Measurements from ENCODE around the gene RUFY2.

Gene RUFY2

DNA sequence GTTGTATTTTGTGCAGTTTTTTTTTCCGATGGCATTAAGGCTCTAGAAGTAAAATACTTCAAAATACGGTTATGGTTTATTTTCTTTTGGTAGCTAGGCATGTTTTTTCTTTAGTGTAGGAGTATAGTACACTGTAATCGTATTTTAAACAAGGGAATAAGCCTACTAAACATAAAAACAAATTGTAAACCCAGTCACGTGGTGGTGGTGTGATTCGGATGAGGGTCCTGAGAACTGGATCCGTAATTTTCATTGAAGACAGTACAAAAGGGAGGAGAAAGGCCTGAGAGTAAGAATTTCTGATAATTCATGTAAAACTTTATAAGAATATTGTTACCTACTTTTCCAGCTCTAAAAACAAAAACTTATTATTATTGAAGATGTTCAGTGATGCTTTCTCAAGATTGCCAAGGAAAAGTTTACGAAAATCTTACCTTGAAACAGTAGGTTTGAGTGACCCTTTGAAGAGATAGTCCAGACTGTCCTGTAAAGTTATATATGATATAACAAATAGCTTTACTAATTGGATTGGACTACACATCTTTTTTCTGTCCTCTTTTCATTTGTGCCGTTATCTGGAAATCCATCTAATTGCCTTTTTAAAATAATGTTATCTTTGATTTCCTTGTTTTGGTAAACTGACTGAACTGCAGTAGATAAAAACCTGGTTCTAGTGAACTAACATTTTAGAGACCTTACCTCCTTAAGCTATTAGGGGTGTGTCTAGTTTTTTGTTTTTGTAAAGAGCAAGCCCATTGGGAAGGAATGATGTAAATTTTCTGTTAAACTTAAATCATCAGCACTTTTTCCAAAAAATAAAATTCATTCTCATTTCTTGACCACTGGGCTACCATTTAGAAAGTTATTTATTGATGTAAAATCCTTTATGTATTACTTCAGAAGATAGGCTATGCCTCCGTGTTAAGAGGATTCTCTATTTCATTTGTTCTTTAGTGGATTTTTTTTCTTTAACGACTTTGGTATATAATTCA lies 73.3 kb downstream of the RUFY2 start (continued):
- TF ChIP-seq ZFP3 (CRISPR knock-in tag; IDR thresholded peaks at IDR 0.05) (no peak), ZC3H10 (CRISPR knock-in tag; IDR thresholded peaks at IDR 0.05) (no peak), SNAI2 (CRISPR knock-in tag; IDR thresholded peaks at IDR 0.05) (no peak), TCF4 (CRISPR knock-in tag; IDR thresholded peaks at IDR 0.05; ENCODE audit: borderline replicate concordance) (no peak), ARNTL (CRISPR knock-in tag; IDR thresholded peaks at IDR 0.05; ENCODE audit: borderline replicate concordance, low read depth) (no peak), TOX (CRISPR knock-in tag; IDR thresholded peaks at IDR 0.05; ENCODE audit: borderline replicate concordance) (no peak), PPARA (CRISPR knock-in tag; IDR thresholded peaks at IDR 0.05; ENCODE audit: borderline replicate concordance) (no peak), ZFP30 (CRISPR knock-in tag; IDR thresholded peaks at IDR 0.05) (no peak), ZNF8 (CRISPR knock-in tag; IDR thresholded peaks at IDR 0.05) (no peak), OSR1 (CRISPR knock-in tag; IDR thresholded peaks at IDR 0.05) (no peak)

DNA sequence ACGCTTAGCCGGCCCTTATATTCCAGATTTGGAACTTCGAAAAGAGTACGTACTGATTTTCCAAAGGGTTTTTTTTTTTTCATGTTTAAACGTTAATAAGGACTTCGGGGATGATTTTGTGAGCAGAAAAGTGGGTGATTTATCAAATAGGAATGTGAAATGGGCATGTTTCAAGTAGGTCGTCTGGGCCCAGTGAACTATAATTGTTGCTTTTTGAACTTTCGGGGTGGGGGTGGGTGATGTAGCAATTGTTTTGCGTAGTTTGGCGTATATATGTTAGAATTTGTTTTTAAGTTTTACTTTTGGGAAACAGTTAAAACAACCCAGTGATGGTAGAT lies 74.0 kb downstream of the RUFY2 start:
- no peak for ATAC-seq
- TF ChIP-seq ZC3H10 (CRISPR knock-in tag; IDR thresholded peaks at IDR 0.05) (no peak), TCF4 (CRISPR knock-in tag; IDR thresholded peaks at IDR 0.05; ENCODE audit: borderline replicate concordance) (no peak), ZNF8 (CRISPR knock-in tag; IDR thresholded peaks at IDR 0.05) (no peak), BACH2 (CRISPR knock-in tag; IDR thresholded peaks at IDR 0.05; ENCODE audit: borderline replicate concordance) (no peak)

DNA sequence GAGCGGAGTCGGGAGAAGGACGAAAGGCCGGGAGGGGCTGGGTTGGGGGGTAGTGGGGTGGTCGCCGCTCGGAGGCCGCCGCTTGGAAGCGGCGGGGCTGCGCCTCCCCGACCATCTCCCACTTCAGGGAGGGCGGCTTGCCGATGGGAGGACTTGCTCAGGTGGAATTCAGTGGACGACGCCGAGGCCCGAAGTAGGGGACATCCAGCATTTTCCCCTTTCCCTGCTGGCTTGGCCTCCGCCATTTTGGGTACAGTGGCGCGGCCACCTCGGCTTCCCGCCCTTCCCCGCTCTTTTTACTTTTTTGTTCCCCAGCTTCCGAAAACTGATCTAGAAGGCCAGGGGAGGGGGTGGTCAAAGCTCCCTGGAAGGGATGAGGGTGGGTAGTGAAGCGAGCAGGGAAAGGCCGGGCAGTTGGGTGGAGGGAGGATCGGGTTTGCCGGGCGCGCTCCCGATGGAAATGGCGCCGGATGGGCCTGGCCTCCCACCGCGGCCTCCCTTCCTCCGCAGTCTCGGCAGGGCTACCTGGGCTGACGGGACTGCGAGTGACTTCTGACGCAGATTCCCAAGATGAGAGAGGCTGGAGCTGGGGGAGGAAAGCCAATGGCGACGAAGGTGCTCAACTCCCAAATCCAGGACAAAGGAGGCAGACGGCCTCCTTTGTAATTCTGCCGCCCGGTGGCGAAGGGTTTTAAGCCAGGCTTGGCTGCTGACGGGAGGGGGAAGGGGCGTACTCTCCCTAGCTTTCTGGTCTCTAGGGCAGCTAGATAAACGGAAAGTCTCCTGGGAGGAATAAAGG lies 74.6 kb downstream of the RUFY2 start, which contains the start of gene PBLD:
Gene PBLD (minus strand): TSS at position 670 of the 799 bp plus-strand sequence. CDS start 26,084 bp downstream, outside the sequence.
- TF ChIP-seq, protein P1, sequence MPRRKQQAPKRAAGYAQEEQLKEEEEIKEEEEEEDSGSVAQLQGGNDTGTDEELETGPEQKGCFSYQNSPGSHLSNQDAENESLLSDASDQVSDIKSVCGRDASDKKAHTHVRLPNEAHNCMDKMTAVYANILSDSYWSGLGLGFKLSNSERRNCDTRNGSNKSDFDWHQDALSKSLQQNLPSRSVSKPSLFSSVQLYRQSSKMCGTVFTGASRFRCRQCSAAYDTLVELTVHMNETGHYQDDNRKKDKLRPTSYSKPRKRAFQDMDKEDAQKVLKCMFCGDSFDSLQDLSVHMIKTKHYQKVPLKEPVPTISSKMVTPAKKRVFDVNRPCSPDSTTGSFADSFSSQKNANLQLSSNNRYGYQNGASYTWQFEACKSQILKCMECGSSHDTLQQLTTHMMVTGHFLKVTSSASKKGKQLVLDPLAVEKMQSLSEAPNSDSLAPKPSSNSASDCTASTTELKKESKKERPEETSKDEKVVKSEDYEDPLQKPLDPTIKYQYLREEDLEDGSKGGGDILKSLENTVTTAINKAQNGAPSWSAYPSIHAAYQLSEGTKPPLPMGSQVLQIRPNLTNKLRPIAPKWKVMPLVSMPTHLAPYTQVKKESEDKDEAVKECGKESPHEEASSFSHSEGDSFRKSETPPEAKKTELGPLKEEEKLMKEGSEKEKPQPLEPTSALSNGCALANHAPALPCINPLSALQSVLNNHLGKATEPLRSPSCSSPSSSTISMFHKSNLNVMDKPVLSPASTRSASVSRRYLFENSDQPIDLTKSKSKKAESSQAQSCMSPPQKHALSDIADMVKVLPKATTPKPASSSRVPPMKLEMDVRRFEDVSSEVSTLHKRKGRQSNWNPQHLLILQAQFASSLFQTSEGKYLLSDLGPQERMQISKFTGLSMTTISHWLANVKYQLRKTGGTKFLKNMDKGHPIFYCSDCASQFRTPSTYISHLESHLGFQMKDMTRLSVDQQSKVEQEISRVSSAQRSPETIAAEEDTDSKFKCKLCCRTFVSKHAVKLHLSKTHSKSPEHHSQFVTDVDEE (CRISPR knock-in tag; IDR thresholded peaks at IDR 0.05) = 0 out of 2 replicates have a peak, but pooled peaks have one; percentile 30
- TF ChIP-seq TCF4 (CRISPR knock-in tag; IDR thresholded peaks at IDR 0.05; ENCODE audit: borderline replicate concordance) (peak; percentile 13; the same call in 1 of the 2 replicates), RARB (CRISPR knock-in tag; IDR thresholded peaks at IDR 0.05) (0 out of 2 replicates have a peak, but pooled peaks have one; percentile 12), ZFP3 (CRISPR knock-in tag; IDR thresholded peaks at IDR 0.05) (no peak), GLIS3 (CRISPR knock-in tag; IDR thresholded peaks at IDR 0.05) (0 out of 2 replicates have a peak, but pooled peaks have one; percentile 28), ZNF70 (CRISPR knock-in tag; IDR thresholded peaks at IDR 0.05) (0 out of 2 replicates have a peak, but pooled peaks have one; percentile 14), CSDC2 (CRISPR knock-in tag; IDR thresholded peaks at IDR 0.05) (peak; percentile 47; the same call in 1 of the 2 replicates), ESRRG (CRISPR knock-in tag; IDR thresholded peaks at IDR 0.05) (0 out of 2 replicates have a peak, but pooled peaks have one; percentile 78), SNAI2 (CRISPR knock-in tag; IDR thresholded peaks at IDR 0.05) (0 out of 2 replicates have a peak, but pooled peaks have one; percentile 23), OSR1 (CRISPR knock-in tag; IDR thresholded peaks at IDR 0.05) (no peak)
- TF ChIP-seq, protein P2, sequence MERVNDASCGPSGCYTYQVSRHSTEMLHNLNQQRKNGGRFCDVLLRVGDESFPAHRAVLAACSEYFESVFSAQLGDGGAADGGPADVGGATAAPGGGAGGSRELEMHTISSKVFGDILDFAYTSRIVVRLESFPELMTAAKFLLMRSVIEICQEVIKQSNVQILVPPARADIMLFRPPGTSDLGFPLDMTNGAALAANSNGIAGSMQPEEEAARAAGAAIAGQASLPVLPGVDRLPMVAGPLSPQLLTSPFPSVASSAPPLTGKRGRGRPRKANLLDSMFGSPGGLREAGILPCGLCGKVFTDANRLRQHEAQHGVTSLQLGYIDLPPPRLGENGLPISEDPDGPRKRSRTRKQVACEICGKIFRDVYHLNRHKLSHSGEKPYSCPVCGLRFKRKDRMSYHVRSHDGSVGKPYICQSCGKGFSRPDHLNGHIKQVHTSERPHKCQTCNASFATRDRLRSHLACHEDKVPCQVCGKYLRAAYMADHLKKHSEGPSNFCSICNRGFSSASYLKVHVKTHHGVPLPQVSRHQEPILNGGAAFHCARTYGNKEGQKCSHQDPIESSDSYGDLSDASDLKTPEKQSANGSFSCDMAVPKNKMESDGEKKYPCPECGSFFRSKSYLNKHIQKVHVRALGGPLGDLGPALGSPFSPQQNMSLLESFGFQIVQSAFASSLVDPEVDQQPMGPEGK (CRISPR knock-in tag; IDR thresholded peaks at IDR 0.05; ENCODE audit: borderline replicate concordance) = peak; percentile 20; the same call in 1 of the 2 replicates
- TF ChIP-seq, protein P3, sequence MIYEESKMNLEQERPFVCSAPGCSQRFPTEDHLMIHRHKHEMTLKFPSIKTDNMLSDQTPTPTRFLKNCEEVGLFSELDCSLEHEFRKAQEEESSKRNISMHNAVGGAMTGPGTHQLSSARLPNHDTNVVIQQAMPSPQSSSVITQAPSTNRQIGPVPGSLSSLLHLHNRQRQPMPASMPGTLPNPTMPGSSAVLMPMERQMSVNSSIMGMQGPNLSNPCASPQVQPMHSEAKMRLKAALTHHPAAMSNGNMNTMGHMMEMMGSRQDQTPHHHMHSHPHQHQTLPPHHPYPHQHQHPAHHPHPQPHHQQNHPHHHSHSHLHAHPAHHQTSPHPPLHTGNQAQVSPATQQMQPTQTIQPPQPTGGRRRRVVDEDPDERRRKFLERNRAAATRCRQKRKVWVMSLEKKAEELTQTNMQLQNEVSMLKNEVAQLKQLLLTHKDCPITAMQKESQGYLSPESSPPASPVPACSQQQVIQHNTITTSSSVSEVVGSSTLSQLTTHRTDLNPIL (CRISPR knock-in tag; IDR thresholded peaks at IDR 0.05; ENCODE audit: low read depth) = no peak
- TF ChIP-seq, protein P4, sequence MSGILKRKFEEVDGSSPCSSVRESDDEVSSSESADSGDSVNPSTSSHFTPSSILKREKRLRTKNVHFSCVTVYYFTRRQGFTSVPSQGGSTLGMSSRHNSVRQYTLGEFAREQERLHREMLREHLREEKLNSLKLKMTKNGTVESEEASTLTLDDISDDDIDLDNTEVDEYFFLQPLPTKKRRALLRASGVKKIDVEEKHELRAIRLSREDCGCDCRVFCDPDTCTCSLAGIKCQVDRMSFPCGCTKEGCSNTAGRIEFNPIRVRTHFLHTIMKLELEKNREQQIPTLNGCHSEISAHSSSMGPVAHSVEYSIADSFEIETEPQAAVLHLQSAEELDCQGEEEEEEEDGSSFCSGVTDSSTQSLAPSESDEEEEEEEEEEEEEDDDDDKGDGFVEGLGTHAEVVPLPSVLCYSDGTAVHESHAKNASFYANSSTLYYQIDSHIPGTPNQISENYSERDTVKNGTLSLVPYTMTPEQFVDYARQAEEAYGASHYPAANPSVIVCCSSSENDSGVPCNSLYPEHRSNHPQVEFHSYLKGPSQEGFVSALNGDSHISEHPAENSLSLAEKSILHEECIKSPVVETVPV (CRISPR knock-in tag; IDR thresholded peaks at IDR 0.05) = peak; percentile 81; the same call in 1 of the 2 replicates
- ATAC-seq = peak; percentile 50

Measured in SK-N-SH treated with all-trans-retinoic acid at 6 μM for 48 hours (cell line).